Measurements from ENCODE around the gene DNAH12. TPM values are rescaled to one million over a fixed set of nuclear protein-coding genes. Genes with fewer than 3 reads are reported as not detected.

DNAH12 gene
- total RNA-seq, 1 donor from 2014 or later = 0.02 TPM

- no peaks in the 10 kb centered on the region for H3K27me3 ChIP-seq
- no peak for DNase-seq (ENCODE audit: low spot score)
- H3K4me2 ChIP-seq = no peak overlapping the region
- no peaks in the 10 kb centered on the region for H3F3A ChIP-seq (ENCODE audit: low read depth)
- H3K9me3 Mint-ChIP-seq = no peaks in the 10 kb centered on the region
- H3K36me3 Mint-ChIP-seq = peaks cover 25% of the 10 kb centered on the region
- H3K4me3 Mint-ChIP-seq = no peak overlapping the region
- H3K27me3 Mint-ChIP-seq (ENCODE audit: insufficient read depth, low read depth) = no peaks in the 10 kb centered on the region
- H3K9me3 ChIP-seq (ENCODE audit: low read depth) = no peaks in the 10 kb centered on the region
- H3K79me2 ChIP-seq (ENCODE audit: low read depth) = no peaks in the 10 kb centered on the region
- no peak overlapping the region for H3K9ac ChIP-seq
- H3K27ac Mint-ChIP-seq = no peak overlapping the region
- H3K4me1 Mint-ChIP-seq = no peaks in the 10 kb centered on the region
- H3K36me3 ChIP-seq = peaks cover 17% of the 10 kb centered on the region
- TF ChIP-seq EZH2 (IDR thresholded peaks at IDR 0.05) = no peak
- TF ChIP-seq CTCF (IDR thresholded peaks at IDR 0.05) = no peak
- TF ChIP-seq EZH2phosphoT487 (IDR thresholded peaks at IDR 0.05) = no peak
- H3K27ac ChIP-seq = no peak overlapping the region
- no peaks in the 10 kb centered on the region for H4K20me1 ChIP-seq (ENCODE audit: low read depth)
- no peak overlapping the region for H3K4me3 ChIP-seq
- no peak overlapping the region for H2AFZ ChIP-seq (replicated peaks)
- H3K4me1 ChIP-seq = no peaks in the 10 kb centered on the region
Observed at GRCh38 chr3:57244946-57245345, 299.2 kb downstream of the DNAH12 start.

Small RNA genes lying within 50 kb of the gene (small RNA-seq; reads per million reads assigned to genes)
- not detected for gene RF00019
- gene RNU6-108P = not detected
- gene RNU6-1181P = not detected
- not detected for gene RNU6-483P

Other genes starting within 250 kb of the DNAH12 start
- gene PDE12, start 11.9 kb upstream of the DNAH12 start, total RNA-seq (ENCODE audit: low replicate concordance) = 8.6 and 11.3 TPM in 2 replicates
- gene ARF4, start 53.0 kb upstream of the DNAH12 start, total RNA-seq (ENCODE audit: low replicate concordance) = 102 and 138 TPM in 2 replicates
- gene DENND6A, start 148.7 kb upstream of the DNAH12 start, total RNA-seq (ENCODE audit: low replicate concordance) = 29.5 and 35.4 TPM in 2 replicates
- gene SLMAP, start 212.0 kb upstream of the DNAH12 start, total RNA-seq (ENCODE audit: low replicate concordance) = 36.4 and 59.4 TPM in 2 replicates

Measured in neural progenitor cell (in vitro differentiated cells).